Measurements from ENCODE around the gene SPDL1.

GRCh38 chr5:169567079-169567478 lies 16.5 kb upstream of the SPDL1 start:
- TF ChIP-seq FOXP2 (optimal IDR thresholded peaks at IDR 0.05; ENCODE audit: control extremely low read depth, extremely low read length, insufficient read depth) (no peak), POLR2AphosphoS5 (IDR thresholded peaks at IDR 0.05; ENCODE audit: borderline replicate concordance, low read depth, low read length) (no peak)

All from SK-N-MC (cell line).